HG02678 (cell line): ENCODE data around the gene VAX1.
"Not testable (repeated sequence)": the region's sequence is repeated elsewhere in the genome, so short reads cannot be mapped to it uniquely, and the experiment has no call there.

Experiments
- ATAC-seq: cut with Tn5 transposase; IDR thresholded peaks from one replicate; pipeline ENCODE4 v1.9.1; 2021; ENCODE audit warnings: mild to moderate bottlenecking, moderate library complexity; ENCODE audit not compliant: unreplicated experiment

VAX1 gene, protein sequence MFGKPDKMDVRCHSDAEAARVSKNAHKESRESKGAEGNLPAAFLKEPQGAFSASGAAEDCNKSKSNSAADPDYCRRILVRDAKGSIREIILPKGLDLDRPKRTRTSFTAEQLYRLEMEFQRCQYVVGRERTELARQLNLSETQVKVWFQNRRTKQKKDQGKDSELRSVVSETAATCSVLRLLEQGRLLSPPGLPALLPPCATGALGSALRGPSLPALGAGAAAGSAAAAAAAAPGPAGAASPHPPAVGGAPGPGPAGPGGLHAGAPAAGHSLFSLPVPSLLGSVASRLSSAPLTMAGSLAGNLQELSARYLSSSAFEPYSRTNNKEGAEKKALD

DNA sequence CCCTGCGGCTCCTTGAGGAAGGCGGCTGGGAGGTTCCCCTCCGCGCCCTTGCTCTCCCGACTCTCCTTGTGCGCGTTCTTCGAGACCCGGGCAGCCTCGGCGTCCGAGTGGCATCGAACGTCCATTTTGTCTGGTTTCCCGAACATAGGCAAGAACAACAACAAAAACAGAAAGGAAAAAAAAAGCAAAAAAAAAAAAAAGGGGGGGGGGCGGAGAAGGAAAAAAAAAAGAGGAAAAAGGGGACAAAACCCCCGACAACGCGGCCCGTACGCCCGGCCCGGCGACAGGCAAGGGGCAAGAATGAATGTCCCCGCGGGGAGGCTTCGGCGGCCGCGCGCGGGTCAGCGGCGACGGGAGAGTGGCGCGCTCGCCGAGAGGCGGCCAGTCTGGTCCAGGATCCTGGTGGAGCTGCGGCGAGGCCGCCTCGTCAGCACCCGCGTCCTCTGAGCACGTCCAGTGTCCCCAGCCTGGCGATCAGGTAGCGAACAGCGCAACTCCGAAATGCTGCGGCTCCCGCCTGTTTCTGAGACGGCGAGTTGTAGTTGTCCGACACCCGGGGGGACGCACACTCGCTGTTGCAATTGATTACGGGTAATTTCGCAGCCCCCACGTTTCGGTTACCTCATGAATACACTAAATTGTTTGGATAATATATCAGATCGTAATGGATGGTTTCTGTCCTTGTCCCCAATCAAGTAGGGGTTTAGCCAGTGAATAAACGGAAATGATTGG is at the start of gene VAX1:
Gene VAX1, minus strand, starts transcription at position 360 of the 732 bp plus-strand sequence. Its CDS starts 214 bp downstream, at position 146.
- ATAC-seq, result no peak

DNA sequence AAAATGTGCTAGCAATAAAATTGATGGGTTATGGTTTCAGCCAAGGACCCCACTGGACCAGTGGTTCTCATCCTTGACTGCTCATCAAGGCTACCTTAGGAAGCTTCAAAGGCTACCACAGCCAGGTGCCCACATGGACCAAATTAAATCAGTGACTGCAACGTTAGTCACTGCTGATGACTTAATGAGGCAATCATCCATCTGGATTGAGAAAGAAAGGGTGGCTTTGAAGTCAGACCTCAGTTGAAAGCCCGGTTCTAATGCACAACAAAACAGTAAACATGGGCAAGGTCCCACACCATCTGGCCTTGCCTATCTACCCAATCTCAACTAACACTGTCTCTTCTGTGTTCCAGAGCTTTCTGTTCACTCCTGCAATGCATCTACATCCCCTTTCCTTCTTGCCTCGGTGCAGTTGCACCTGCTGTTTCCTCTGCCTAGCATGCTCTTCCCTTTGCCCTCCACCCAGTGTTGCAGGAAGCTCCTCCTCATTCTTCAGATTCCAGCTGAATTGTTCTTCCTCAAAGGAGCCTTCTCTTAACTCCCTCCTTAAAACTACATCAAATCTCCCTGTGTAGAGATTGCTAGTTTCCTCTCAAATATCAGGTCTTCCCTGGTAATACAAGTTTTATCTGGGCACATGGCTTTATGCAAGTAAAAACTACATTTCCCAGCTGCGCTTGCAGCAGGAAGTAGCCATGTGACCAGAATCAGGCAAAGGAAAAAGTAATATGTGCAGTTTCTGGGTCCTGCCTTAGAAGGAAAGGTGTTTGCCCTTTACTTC is 49.0 kb upstream of the VAX1 start:
- ATAC-seq, result no peak

DNA sequence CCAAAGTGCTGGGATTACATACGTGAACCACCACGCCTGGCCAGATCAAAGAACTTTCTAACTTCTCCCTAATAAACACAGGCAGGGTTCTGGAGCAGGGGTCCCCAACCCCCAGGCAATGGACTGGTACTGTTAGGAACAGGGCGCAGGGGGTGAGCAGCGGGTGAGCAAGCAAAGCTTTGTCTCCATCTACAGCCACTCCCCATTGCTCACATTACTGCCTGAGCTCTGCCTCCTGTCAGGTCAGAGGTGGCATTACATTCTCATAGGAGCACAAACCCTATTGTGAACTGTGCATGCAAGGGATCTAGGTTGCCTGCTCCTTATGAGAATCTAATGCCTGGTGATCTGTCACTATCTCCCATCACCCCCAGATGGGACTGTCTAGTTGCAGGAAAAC is 47.7 kb upstream of the VAX1 start:
- not testable (repeated sequence) for ATAC-seq

DNA sequence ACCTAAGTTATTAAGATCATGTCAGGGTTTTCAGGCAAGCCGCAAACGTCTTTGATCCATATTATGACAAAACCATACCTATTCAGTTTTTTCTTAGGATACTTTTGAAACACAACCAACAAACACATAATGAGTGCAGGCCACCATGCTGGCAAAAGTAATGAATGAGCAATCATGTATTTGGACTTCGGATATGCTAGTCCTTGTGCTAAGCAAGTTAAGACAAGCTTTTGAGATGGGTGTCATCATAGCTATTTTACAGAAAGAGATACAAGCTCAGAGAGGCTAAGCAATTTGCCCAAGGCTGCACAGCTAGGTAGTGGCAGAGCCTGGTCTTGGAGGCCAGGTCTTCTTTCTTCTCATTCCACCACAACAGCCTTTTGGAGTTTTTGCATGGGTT is 46.8 kb upstream of the VAX1 start:
- no peak for ATAC-seq

DNA sequence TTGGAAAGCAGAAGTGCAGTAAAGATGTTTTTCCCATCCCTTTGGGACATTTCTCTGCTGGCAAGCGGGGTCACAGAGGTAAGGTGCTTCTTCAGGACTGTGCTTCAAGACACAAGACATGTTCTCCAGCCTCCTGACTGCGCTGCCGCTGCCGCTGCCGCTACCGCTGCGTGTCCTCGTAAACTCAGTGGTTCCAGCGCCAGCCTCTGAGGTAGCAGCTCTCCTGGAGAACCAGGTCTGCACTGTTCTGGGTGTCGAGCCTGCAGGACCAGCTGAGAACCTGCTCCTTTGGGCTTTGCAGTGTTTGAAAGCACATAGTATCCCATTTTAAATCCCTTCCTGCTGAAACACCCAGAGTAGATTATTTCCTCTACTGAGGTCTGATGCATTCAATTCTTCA is 46.2 kb upstream of the VAX1 start:
- ATAC-seq, result no peak

DNA sequence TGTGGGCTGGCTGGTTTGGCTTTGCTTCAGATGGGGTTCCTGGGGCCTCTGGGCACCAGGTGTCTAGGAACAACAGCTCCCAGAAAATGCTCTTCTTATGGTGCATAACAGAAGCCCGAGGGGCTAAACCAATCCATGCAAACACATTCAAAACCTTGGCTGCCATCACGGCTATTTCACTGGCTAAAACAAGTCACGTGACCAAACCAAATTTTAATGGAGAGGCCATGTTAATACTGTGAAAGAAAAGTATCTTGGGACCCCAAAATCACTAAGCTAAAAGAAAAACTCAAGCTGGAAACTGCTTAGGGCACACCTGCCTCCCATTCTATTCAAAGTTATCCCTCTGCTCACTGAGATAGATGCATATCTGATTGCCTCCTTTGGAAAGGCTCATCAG is 40.1 kb upstream of the VAX1 start:
- ATAC-seq, result no peak

DNA sequence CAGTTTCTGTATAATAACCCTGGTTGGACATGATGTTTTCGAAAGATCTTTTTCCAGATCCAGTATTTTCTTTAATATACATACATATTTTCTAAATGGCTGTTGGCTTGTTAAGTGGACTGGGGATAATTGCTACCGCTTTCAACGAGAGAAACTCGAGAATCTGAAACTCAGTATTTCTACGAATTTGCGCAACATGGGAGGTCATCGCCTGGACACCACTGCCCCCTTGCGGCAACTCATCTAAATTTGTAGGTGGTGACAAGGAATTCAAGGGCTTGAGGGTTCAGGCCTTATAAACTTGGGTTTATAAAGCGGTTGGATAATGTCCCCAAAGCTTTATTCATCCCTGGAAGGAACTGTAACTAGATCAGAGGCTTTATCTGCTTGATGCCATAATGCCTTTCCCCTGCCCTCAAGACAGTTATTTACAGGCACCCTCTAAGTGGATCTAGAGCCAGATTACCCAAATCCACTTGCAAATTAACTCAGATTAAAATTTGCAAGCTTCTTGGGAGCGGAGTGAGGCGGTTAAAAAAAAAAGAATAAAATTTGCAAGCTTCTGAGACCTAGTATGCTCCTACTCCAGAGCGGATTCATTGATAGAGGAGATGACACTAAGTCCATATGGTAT is 37.9 kb upstream of the VAX1 start:
- ATAC-seq, result peak; percentile 54

DNA sequence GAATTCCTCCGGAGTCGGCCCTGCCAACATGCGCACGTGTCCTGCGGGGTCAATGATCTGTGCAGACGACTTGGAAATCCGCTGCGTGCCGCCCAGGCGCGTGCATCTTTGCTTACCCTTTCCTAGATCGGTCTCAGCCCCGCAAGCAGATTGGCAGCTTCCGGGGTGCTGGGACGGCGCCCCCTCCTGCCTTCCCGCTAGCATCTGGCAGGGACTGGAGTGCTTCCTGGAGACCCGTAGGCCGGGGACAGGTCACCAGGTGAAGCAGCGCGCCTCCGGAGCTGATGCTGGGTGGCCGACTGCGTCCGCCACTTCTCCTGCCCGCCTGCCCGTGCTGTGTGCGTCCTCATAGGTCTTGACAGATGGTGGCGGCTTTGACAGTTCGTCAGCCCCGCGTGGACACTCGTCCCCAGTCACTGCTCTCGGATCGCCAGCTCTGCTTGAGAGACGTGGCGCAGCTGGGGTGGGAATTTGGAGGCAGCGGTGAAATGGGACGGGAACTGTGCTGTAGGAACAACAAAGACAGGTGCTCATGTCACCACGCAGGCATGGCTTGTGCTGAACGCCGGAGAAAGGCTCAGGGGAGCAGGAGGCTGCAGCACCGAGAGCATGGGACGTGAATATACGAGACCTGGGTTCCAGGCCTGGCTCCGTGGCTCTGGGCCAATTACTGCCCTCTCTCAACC is 37.3 kb upstream of the VAX1 start:
- peak; percentile 34 for ATAC-seq

DNA sequence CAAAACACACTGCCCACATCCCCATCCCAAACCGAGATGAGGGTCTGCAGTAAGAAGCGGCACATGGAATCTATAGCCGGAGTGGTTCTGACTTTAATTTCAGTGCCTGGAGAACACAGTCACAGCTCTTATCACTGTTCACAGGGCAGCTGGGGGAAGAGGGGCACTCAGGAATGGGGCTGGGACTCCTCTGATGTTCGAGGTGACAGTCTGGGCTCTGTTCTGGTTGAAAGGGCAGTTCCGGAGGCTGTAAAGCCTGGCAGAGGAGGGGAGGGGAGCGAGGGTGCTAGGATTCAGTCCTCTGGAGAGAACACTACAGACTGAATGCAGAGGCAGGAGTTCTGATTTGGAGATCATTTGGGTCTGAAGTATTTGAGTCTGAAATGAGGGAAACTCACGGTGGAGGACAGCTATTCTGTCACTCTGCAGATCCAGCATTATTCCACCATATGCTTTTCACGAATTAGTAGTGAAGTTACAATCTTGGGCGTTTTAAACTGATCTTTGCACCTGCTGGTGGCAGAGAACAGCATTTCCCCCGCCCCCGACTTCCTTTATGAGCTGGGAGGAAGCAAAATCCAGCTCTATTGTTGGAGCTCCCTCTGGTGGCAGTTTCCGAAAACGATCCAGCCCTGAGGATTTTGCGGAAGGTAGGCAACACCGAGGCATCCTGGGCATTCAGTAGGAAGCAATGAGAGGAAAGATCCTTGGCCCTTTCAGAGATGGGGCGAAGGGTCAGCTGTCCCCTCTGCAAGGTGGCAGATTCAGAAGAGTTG is 36.6 kb upstream of the VAX1 start:
- peak; percentile 86 for ATAC-seq

DNA sequence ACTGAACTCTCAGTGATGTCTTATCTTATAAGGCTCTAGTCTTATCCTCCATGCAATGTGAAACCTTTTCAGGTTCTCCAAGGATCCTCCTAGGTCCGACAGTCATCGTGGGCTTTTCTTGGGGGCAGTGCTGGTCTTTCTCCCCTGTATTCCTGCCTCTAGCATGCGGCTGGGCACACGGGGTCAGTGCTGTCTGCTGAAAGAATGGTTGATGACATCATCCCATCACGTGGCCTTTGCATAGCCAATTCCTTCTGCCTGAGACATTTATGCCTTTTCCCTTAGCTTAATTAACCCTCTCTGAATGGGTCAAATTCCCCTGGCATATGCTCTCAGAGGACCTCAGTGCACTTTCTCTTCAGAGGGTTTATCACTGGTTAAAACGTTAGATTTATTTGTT is 32.2 kb upstream of the VAX1 start:
- no peak for ATAC-seq

DNA sequence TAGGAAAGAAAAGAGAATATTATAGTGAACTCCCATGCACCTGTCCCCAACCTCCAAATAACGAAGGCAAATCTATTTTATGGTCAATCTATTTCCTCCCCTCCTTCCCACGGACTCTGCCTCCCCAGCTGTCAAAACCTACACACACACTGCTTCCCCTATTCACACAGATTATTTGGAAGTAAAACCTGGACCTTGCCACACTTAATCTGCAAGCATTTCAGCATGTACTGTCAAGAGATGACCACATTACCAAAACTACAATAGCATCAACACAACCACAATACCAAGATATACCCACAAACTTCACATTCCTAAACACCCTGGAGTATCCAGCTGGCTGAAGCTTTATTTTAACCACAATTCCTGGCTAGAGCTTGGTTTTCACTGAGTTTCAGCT is 31.4 kb upstream of the VAX1 start:
- ATAC-seq, result no peak

DNA sequence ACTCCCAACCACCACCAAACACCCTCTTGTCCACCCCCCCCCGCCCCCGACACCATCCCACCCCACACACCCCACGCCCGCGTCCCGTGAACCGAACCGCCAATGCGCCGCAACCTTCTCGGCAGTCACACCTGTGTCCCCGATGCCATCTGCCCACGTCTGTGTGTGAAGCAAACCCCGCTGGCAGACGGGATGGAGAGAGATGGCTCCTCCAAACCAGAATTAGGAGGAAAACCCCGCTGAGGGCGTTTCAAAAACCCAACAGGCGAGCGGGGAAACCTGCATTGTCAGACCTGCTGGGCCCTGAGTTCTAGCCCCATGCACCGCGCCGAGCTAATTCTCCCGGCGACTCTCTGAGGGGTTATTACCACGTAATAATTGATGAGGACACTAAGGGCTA is 30.7 kb upstream of the VAX1 start:
- ATAC-seq, result no peak

DNA sequence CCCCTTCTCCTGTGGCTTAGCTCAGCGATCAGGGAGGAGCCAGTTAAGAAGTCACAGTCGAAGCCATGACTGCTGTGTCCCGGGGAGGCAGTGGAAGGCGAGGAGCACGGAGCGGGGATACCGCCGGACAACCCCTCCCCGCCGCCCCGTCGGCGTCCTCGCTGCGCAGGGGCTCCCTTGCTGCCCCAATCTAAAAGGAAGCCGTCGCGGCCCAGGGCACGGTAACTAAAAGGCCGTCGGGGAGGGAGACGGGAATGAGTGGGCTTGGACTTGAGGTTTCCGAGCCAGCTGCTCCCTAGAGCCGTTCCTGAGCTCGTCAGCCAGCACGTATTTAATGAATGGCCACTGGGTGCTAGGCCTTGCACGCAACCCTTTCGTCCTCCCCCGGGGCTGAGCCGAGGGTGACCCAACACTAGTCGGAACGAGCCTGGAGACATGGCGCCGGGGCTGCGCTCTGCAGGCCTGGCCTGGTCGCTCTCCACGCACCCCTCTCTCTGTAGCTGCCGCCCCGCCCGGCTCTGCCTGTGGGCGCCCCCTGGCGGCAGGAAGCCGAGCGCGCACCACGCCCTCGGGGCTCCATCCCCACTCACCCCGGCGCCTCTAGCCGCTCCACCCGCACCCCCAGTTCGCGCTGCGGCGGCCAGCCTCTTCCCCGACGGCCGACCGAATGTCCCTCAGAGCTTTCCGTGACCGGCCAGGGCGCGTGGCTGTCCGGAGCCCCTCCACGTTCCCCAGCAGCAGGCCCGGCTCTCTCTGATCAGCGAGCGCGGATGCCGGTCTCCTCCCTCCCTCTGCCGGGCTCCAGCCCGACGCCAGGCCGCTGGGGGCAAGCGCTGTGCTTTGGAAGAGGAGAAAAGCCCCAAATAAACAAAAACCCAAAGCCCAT is 30.0 kb upstream of the VAX1 start:
- ATAC-seq, result peak; percentile 85

DNA sequence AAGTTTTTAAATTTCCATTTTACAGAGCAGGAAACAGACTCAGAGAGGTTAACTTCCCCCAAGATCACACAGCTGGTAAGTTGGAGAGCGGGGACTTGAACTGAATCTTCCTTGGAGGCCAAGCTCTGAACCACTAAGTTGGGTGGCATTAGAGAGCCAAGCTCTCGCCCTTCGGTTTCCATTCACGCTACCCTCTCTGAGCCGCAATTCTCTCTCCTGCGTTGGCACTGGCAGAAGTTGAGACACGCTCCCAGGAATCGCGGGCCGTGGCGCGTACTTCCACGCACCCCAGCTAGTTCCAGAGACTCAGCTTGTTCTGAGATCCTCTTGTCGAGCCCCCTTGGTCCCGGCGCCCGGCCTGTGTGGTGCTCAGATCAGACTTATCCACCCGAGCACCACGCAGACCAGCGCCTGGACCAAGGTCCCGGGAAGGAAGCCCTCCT is 29.3 kb upstream of the VAX1 start:
- ATAC-seq, result no peak

DNA sequence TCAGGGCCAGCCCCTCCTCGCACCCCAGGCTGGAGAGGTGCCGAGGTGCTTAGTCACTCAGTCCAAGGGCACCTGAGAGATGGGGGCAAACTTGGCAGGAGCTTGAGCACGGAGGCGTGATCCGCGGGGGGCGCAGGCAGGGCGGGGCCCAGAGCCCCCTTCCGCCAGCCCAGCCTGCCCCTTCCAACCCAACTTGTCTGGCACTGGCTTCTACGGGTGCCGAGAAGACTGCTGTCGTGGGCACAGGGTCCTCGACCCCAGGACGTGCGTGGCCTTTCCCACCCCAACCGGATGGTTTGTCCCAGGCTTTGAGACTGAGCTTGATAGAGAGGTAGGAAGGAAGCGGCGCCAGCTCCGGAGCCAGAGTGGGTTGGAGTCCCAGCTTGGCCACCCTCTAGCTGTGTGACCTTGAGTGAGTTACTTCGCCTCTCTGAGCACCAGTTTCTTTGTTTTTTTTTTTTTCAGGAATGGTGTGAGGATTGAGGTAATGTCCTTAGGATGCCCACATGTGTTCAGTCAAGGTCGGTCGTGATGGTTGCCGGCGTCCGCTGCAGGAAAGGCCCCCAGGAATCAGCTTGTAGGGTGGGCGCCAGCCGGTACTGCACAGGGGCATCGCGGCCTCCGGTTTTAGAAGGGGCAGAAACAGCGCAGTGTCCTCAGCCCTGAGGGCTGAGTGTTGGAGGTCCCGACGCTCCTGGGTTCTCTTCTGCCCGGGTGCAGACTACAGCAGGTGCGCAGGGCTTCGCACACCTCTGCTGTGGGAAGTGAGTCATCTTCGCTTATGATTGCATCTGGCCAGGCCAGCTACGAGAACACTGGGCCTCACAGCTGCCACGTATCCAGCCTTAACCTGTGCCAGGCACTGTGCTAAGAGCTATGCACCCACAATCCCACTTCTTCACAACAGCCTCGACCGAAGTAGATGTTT is 28.6 kb upstream of the VAX1 start:
- ATAC-seq, result no peak

DNA sequence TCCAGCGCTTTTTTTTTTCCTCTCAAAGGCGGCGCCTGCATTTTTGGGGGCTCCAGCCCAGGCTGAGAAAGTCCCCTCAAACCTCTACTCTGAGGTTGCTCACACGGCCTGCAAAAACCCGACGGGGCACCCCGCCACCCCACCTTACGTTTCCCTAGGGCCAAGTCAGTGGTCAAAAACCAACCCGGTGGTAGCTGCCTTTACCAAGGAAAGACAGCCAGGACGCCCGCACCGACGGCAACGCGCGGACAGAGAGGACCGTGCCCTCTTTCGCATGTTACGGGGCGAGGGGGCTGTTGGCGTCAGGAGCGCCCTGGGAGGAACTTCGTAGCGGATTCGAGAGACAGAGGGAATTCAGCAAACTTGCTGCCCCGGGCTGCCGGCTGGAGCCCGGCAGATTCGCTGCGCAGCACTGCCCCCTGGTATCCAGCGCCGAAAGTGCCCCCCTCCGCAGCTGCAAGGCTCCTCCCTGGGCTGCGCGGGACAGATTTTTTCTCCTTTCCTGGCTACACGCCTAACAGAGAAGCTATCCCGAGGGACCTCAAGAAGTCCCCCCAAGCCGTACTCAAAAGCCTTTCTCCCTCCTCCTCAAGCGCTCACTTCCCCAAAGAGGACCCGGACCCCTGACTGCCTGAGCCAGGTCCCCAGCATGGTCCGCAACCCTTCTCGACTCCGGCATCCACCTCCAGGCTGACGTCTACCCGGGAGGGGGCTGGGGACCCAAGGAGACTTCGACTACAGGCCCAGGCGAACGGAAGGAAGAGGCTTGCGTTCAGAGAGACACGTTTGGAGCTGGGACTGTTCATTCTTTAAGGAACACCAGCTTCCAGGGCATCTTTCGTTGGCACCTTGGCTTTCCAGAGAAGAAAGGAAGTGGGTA is 27.7 kb upstream of the VAX1 start:
- ATAC-seq, result no peak
